GM12891 (cell line): ENCODE data around the gene CCZ1.
"Not testable (repeated sequence)": the region's sequence is repeated elsewhere in the genome, so short reads cannot be mapped to it uniquely, and the experiment has no call there.

Source experiments
- DNase-seq: peaks from one replicate; pipeline ENCODE4 v3.0.0; 2011; ENCODE audit warnings: low spot score; ENCODE audit not compliant: insufficient read length
- FAIRE-seq: peaks from 2 replicates; lab custom pipeline; 2011; peaks lifted over from hg19 to GRCh38; lab: Jason Lieb, UNC
- PAX5 ChIP-seq: IDR thresholded peaks from 2 replicates; pipeline ENCODE4 v1.6.1; 2011; ENCODE audit warnings: low read length, moderate library complexity, mild to moderate bottlenecking; ENCODE audit not compliant: insufficient read depth, severe bottlenecking
- POLR2A ChIP-seq: IDR thresholded peaks from 2 replicates; pipeline ENCODE4 v1.6.1; 2011; ENCODE audit warnings: low read depth, low read length, control low read depth
- POLR2AphosphoS5 ChIP-seq: IDR thresholded peaks from 2 replicates; pipeline ENCODE4 v1.6.1; 2011; ENCODE audit warnings: low read depth, low read length, control low read depth
- POU2F2 ChIP-seq: IDR thresholded peaks from 2 replicates; pipeline ENCODE4 v1.6.1; 2011; ENCODE audit warnings: low read depth, mild to moderate bottlenecking, control low read depth, low read length, moderate library complexity
- SPI1 ChIP-seq: IDR thresholded peaks from 2 replicates; pipeline ENCODE4 v1.6.1; 2011; ENCODE audit warnings: low read depth, low read length, control low read depth
- TAF1 ChIP-seq: IDR thresholded peaks from 2 replicates; pipeline ENCODE4 v1.6.1; 2011; ENCODE audit warnings: low read depth, low read length, control low read depth

CCZ1 gene

GRCh38 chr7:5872326-5872725, 26.2 kb upstream of the CCZ1 start:
- DNase-seq, result no peak
- TF ChIP-seq TAF1 (no peak), POU2F2 (no peak), POLR2A (no peak), PAX5 (no peak), POLR2AphosphoS5 (no peak), SPI1 (no peak)
- no peak for FAIRE-seq

GRCh38 chr7:5879591-5879990, 18.9 kb upstream of the CCZ1 start:
- not testable (repeated sequence) for DNase-seq, FAIRE-seq

GRCh38 chr7:5880106-5880505, 18.4 kb upstream of the CCZ1 start:
- not testable (repeated sequence) for DNase-seq

GRCh38 chr7:5884431-5884830, 14.1 kb upstream of the CCZ1 start:
- FAIRE-seq, DNase-seq: not testable (repeated sequence)

More at GRCh38 chr7:5880106-5880505, 18.4 kb upstream of the CCZ1 start:
- not testable (repeated sequence) for FAIRE-seq

- not testable (repeated sequence) for FAIRE-seq
Observed at GRCh38 chr7:5888021-5888420, 10.5 kb upstream of the CCZ1 start.

GRCh38 chr7:5890244-5890643, 8.3 kb upstream of the CCZ1 start:
- FAIRE-seq, DNase-seq: not testable (repeated sequence)

More at GRCh38 chr7:5888021-5888420, 10.5 kb upstream of the CCZ1 start:
- not testable (repeated sequence) for DNase-seq

GRCh38 chr7:5892498-5892897, 6.0 kb upstream of the CCZ1 start:
- FAIRE-seq (no peak), DNase-seq (no peak)
- TF ChIP-seq PAX5 (no peak), TAF1 (no peak), POLR2A (no peak), SPI1 (no peak), POU2F2 (no peak), POLR2AphosphoS5 (no peak)

- not testable (repeated sequence) for DNase-seq, FAIRE-seq
Observed at GRCh38 chr7:5897369-5897919, 1.1 kb upstream of the CCZ1 start.

- not testable (repeated sequence) for FAIRE-seq, DNase-seq
Observed at GRCh38 chr7:5903002-5903401, 4.5 kb downstream of the CCZ1 start.

- not testable (repeated sequence) for FAIRE-seq, DNase-seq
Observed at GRCh38 chr7:5904726-5905125, 6.2 kb downstream of the CCZ1 start.

- FAIRE-seq, DNase-seq: not testable (repeated sequence)
Observed at GRCh38 chr7:5908835-5909234, 10.3 kb downstream of the CCZ1 start.

GRCh38 chr7:5916529-5916928, 18.0 kb downstream of the CCZ1 start:
- not testable (repeated sequence) for FAIRE-seq, DNase-seq

GRCh38 chr7:5924180-5924579, 25.6 kb downstream of the CCZ1 start:
- DNase-seq, FAIRE-seq: not testable (repeated sequence)

GRCh38 chr7:5924630-5925029, 26.1 kb downstream of the CCZ1 start:
- FAIRE-seq, DNase-seq: not testable (repeated sequence)

GRCh38 chr7:5926263-5926870, 27.8 kb downstream of the CCZ1 start:
- DNase-seq, FAIRE-seq: not testable (repeated sequence)

GRCh38 chr7:5930290-5930689, 31.8 kb downstream of the CCZ1 start:
- not testable (repeated sequence) for FAIRE-seq, DNase-seq

- DNase-seq, FAIRE-seq: not testable (repeated sequence)
Observed at GRCh38 chr7:5931250-5931649, 32.7 kb downstream of the CCZ1 start.

- peak; percentile 33 for FAIRE-seq
- not testable (repeated sequence) for DNase-seq
Observed at GRCh38 chr7:5931905-5932644, 33.5 kb downstream of the CCZ1 start.
